Measurements from ENCODE around the gene SUMF2.
"Not testable (repeated sequence)": the region's sequence is repeated elsewhere in the genome, so short reads cannot be mapped to it uniquely, and the experiment has no call there.

SUMF2 gene

DNA sequence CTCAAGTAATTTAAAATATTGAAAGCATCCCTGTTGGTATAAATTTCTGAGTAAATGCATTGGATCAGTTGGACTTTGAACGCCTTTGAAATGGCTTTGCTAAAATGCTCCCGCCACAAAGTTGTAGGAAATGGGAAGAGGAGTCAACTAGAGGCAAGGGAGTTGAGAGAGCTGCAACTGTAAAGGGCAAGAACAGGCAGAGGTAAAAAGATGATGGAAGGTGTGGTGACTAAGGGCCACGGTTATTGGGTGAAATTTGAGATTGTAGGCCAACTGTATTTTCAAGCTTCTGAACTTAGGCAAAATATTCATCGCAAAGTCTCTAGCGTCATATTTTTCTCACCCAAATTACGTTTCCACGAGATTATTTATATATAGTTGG, 595 bp upstream of the SUMF2 start:
- DNase-seq = no peak

GRCh38 chr7:56066376-56066775, 2.3 kb downstream of the SUMF2 start:
- DNase-seq = not testable (repeated sequence)

GRCh38 chr7:56074371-56074791, 10.3 kb downstream of the SUMF2 start:
- no peak for DNase-seq

DNA sequence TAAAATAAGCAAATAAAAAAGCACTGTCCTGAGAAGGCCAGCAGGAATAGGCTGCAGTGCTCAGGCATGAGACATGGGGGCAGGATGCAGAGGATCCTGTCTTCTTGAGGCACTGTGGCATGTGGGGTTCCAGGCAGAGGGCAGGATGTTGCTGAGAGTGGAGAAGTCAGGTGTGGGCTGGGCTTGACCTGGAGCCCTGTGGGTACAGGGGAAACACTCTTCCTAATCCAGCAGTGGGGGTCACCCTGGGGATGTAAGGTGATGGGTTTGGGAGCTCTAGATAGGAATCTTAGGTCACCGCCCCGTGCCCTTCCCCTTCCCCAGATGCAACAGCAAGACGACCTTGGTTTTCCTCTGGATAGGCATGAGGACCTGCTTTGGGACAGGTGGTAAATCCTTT, 13.6 kb downstream of the SUMF2 start:
- no peak for DNase-seq

GRCh38 chr7:56078196-56078595, 14.1 kb downstream of the SUMF2 start:
- no peak for DNase-seq

GRCh38 chr7:56079450-56080185, 15.5 kb downstream of the SUMF2 start:
- no peak for DNase-seq

GRCh38 chr7:56080726-56081435, 16.8 kb downstream of the SUMF2 start:
- DNase-seq = not testable (repeated sequence)

DNA sequence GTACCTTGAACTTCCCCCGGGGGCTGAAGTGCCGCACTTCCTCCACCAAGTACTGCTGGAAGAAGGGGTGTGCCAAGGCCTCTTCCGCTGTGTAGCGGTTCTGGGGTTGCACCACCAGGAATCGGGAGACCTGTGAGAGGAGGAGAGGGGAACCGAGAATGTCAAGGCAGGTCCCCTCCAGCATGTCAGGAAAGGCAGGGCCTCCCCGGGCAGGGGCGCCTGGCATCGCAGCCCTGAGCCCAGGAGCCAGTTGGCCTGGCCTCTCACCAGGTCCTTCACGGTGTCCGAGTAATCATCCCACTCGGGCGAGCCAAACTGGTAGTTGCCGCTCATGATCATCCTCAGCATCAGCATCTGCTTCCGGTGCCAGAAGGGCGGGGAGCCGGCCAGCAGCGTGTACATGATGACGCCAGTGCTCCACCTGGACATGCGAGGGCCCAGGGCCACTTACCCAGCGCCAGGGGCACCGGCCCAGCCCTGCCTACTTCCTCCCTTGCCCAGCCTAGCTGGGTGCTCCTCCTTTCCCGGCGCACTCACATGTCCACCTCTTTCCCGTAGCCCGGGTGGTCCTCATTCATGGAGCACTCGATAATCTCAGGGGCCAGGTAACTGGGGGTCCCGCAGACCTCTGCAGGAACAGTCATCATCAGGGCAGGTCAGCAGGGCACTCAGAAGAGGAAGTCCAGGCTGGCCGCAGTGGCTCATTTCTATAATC, 17.7 kb downstream of the SUMF2 start:
- DNase-seq = no peak

GRCh38 chr7:56083150-56083785, 19.2 kb downstream of the SUMF2 start:
- no peak for DNase-seq

DNA sequence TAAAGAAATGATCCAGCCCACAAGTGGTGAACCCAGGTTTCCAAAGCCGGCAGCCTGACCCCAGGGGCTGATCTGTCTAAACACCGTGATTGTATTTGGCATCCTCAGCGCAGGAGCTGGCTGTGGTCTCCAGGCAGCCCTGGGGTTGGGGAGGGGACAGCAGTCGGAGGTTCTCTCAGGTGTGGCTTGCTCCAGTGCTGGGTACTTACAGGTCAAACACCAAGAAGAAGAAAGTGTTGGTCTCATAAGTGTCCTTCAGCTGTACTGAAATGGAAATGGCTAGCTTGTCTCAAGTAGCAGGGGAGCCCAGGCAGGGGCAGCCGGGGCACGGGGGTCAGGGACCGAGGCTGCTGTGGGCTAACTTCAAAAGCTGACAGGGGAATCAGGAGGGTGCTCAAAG, 22.7 kb downstream of the SUMF2 start:
- no peak for DNase-seq

DNA sequence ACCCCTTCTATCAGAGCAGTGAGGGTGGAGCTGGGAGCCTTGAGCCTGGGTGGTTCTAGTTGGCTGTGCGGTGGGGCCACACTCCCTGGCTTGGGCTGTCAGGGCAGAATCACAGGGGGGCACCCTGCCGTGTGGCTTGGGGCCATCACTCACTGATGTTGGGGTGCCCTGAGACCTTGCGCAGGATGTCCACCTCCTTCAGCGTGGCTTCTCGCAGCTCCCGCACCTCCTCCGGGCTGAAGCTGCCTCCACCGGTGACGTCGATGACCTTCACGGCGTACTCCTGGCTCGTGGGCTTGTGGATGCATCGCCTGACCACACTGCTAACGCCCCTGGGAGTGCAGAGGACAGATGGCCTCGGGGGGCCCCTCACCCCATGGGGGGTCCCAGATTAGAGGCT, 23.4 kb downstream of the SUMF2 start:
- no peak for DNase-seq

- DNase-seq = no peak
These were observed 27.5 kb downstream of the SUMF2 start for GRCh38 chr7:56091591-56091990.

DNA sequence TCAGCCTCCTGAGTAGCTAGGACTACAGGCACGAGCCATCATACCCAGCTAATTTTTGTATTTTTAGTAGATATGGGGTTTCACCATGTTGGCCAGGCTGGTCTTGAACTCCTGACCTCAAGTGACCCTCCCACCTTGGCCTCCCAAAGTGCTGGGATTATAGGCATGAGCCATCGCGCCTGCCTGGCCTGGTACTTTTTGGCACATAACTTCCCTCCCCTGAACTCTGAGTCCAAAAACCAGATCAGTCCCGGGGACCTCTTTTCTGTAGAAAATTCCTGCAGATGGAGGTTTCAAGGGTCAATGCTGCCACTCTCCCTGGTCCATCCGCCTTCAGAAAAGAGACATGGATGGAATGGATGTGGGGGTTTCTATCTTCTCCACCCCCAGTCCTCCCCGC, 28.3 kb downstream of the SUMF2 start:
- DNase-seq = not testable (repeated sequence)

DNA sequence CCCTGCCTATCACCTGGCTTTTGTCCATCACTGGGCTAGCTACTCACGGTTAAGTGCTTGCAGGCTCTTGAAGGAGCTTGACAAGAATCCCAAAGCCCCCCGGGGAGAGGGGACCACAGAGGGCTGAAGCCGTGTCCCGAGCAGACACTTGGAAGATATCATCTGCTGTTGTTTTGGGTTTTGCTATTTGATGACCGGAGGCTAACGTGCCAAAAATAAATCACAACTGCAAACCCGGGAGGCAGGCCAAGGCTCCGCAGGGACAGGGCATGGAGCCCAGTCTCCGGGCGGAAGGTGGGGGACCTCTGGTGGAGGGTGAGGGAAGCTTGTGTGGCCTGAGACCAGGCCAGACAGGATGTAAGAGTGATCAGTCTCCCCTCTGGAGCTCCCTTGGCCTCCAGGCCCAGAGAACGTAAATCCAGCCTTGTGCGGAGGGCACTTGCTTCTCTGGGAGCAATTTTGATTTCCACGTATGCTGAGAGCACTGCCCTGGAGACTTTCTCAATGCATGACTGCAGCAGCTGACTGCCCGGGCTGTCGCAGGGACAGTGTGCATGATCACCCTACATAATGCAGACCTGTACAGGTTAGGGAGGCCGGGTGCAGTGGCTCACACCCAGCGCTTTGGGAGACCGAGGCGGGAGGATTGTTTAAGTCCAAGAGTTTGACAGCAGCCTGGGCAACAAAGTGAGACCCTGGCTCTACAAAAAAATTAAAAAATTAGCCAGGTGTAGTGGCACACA, 28.9 kb downstream of the SUMF2 start, which contains the start of gene PHKG1:
PHKG1 (minus strand) TSS at position 164 of the 743 bp plus-strand sequence. CDS start 4,011 bp downstream, outside the sequence.
- DNase-seq = no peak

- no peak for DNase-seq
These were observed 33.6 kb downstream of the SUMF2 start for GRCh38 chr7:56097700-56098099.

GRCh38 chr7:56098187-56099008, 34.3 kb downstream of the SUMF2 start:
- not testable (repeated sequence) for DNase-seq

- DNase-seq = no peak
These were observed 35.6 kb downstream of the SUMF2 start for GRCh38 chr7:56099653-56100052.

GRCh38 chr7:56104138-56104537, 40.1 kb downstream of the SUMF2 start:
- DNase-seq = not testable (repeated sequence)

GRCh38 chr7:56105508-56105907, 41.4 kb downstream of the SUMF2 start:
- DNase-seq = no peak

DNA sequence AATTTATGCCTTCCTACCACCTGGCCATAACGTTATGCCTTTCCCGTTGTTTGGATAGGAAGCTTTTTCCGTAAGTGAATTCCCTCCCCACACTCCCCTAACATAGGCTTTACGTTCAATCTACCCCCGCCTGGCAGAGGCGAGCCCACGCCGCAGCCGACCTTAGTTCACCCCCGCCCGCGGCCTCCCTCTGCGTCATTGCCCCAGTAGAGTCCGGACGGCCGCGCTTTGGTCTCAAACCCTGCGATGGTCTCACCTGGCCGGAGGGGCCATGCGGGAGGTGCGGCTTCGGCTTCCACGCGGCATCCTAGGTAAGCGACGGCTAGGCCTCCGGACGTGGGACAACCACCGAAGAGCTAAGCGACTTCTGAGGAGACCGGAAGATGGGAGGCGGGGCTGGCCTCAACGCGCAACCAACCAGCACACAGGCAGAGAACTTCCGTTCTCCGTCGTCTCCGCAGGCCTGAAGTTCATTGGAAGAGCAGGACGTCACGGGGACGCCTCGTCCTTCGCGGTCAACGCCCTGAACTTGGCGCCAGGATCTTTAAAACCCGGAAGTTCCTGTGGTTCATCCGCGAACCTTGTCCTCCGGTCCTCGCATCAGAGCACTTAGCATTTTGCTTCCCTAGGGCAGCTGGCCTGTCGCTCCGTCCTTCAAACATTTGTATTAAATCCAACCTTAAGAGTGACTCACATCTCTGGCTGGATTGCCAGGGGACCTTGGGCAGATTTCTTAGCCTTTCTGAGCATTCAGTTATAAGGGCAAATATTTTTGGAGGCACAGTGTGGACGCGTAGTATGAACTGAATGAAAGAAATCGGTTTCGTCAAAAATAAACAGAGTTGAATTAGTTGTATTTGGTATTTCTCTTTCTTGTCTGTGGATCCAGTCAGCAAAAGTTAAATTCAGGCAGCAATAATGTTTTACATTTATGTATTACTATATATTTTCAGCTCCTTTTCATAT, 42.3 kb downstream of the SUMF2 start, which contains the start of gene CHCHD2:
CHCHD2 (minus strand) TSS at position 369 of the 966 bp plus-strand sequence; CDS start at position 306, 63 bp downstream.
- peak; percentile 72 for DNase-seq
